WI38 (cell line): ENCODE measurements around the gene CELF6.
A peak's percentile ranks its signal among the peaks of the same experiment; 100 is the strongest.

Experiments
- H3K4me3 ChIP-seq: 2 replicates; pipeline ENCODE4 v1.5.1; 2011; ENCODE audit warnings: low read depth, mild to moderate bottlenecking, control low read depth, low read length
- TF ChIP-seq, protein P1 (sequence below): IDR thresholded peaks from 2 replicates; pipeline ENCODE4 v1.5.1; 2012; ENCODE audit warnings: low read depth, mild to moderate bottlenecking, control low read depth, low read length

CELF6 gene

DNA sequence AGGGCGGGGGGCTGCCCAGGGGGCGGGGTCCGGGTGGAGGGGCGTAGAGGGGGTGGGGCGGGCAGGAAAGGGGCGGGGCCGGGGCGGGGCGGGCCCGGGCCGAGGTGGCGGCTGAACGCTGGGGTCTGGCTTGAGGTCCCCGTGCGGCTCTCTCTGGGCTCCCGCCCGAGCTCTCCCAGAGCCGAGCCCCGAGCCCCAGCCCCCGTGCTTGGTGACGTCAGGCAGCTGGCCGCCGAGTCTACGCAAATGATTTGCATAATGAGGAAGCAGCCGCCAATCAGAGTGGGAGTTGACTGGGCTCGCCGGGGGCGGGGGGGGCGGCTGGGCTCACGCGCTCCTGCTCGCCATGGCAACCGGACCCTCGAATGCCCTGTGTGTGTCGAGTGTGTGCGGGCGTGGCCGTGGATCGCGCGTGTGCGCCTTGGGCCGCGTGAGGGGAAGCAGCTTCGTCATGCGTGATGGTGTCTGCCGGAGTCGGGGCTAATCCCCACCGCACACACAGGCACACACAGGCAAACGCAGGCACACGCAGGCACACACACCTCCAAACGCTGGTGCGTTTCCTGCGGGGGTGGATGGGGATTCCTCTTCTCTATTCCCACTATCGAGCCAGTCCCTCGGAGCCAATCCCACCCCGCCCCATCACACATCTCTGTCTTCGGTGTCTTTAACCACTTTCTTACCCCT is at the start of gene CELF6:
Gene CELF6 (minus strand): TSS at position 173 of the 687 bp plus-strand sequence. CDS start 283 bp downstream, outside the sequence.
- TF ChIP-seq, protein P1, sequence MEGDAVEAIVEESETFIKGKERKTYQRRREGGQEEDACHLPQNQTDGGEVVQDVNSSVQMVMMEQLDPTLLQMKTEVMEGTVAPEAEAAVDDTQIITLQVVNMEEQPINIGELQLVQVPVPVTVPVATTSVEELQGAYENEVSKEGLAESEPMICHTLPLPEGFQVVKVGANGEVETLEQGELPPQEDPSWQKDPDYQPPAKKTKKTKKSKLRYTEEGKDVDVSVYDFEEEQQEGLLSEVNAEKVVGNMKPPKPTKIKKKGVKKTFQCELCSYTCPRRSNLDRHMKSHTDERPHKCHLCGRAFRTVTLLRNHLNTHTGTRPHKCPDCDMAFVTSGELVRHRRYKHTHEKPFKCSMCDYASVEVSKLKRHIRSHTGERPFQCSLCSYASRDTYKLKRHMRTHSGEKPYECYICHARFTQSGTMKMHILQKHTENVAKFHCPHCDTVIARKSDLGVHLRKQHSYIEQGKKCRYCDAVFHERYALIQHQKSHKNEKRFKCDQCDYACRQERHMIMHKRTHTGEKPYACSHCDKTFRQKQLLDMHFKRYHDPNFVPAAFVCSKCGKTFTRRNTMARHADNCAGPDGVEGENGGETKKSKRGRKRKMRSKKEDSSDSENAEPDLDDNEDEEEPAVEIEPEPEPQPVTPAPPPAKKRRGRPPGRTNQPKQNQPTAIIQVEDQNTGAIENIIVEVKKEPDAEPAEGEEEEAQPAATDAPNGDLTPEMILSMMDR: no peak
- peak within 1 kb of the TSS; percentile 58 for H3K4me3 ChIP-seq

GRCh38 chr15:72368899-72369298 is 48.9 kb upstream of the CELF6 start:
- H3K4me3 ChIP-seq: no peak overlapping the region
- TF ChIP-seq, protein P1: no peak

DNA sequence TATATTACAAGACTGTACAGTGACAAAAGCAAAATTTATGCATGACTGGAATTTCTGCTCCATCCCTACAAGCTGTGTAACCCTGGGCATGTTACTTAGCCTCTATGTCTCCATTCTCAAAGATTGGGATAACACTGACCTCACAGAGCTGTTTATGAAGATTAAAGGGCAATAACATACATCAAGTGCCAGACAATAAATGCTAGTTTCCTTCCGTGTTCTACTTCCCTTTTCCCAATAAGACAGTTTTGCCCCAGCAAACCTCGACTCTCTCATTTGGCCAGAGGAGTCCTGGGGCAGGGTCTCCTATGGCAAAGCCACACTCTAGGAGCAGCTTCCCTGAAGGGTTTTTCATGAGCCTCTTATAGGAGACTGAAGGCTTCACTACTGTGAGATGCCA is 48.4 kb upstream of the CELF6 start:
- TF ChIP-seq, protein P1: no peak
- no peak overlapping the region for H3K4me3 ChIP-seq

GRCh38 chr15:72365844-72366243 is 45.9 kb upstream of the CELF6 start:
- no peak overlapping the region for H3K4me3 ChIP-seq
- TF ChIP-seq, protein P1: no peak

GRCh38 chr15:72361176-72361575 is 41.2 kb upstream of the CELF6 start:
- no peak overlapping the region for H3K4me3 ChIP-seq
- TF ChIP-seq, protein P1: no peak

GRCh38 chr15:72358650-72359171 is 38.8 kb upstream of the CELF6 start:
- TF ChIP-seq, protein P1: no peak

GRCh38 chr15:72358121-72358520 is 38.2 kb upstream of the CELF6 start:
- TF ChIP-seq, protein P1: no peak
- no peak overlapping the region for H3K4me3 ChIP-seq

More at GRCh38 chr15:72358650-72359171, 38.8 kb upstream of the CELF6 start:
- no peak overlapping the region for H3K4me3 ChIP-seq
